Uterus (tissue), 4 donors: ENCODE data around the gene DIPK1A. TPM values are rescaled to one million over a fixed set of nuclear protein-coding genes. Genes with fewer than 3 reads are reported as not detected.

Source experiments
- DNase-seq, 2 donors: peaks; one replicate each; pipeline ENCODE4 v3.0.0-alpha.2; 2019 to 2020
- H3K27ac ChIP-seq, 2 donors: fragments of 200-600 bp; sonication (generic); 1 replicate in 1 of 2; 2 replicates in 1 of 2; pipeline ENCODE4 v1.5.1; 2016 to 2018
- H3K27me3 ChIP-seq, 2 donors: fragments of 200-600 bp; sonication (generic); one replicate each; pipeline ENCODE4 v1.5.1; 2018 to 2019; ENCODE audit warnings: control low read depth in 1 of 2
- H3K36me3 ChIP-seq, 2 donors: fragments of 200-600 bp; sonication (generic); one replicate each; pipeline ENCODE4 v1.5.1; 2019; ENCODE audit warnings: control low read depth in 1 of 2
- H3K4me1 ChIP-seq, 2 donors: fragments of 200-600 bp; sonication (generic); one replicate each; pipeline ENCODE4 v1.5.1; 2018 to 2019; ENCODE audit warnings: control low read depth in 1 of 2
- H3K4me3 ChIP-seq, 2 donors: fragments of 200-600 bp; sonication (generic); 1 replicate in 1 of 2; 2 replicates in 1 of 2; pipeline ENCODE4 v1.5.1; 2018 to 2019; ENCODE audit warnings: mild to moderate bottlenecking in 1 of 2
- H3K9me3 ChIP-seq, 2 donors: fragments of 200-600 bp; sonication (generic); one replicate each; pipeline ENCODE4 v1.5.1; 2019; ENCODE audit warnings: control low read depth in 1 of 2
- POLR2A ChIP-seq, 2 donors: fragments of 450-650 bp; IDR thresholded peaks; one replicate each; pipeline ENCODE4 v1.6.1; 2016; ENCODE audit warnings: antibody characterized with exemption in 2 of 2, mild to moderate bottlenecking in 1 of 2, moderate library complexity in 1 of 2
- intact Hi-C: fragments of 100-400 bp; cut with DNase I; formaldehyde crosslinking; loops from one replicate; pipeline ENCODE4 v1.15.1; 2023; ENCODE audit warnings: low total_unique reads
- total RNA-seq, 4 donors: library from RNA; depleted of rRNA in 3 of 4; stranded (reverse); fragments of >200 nt in 3 of 4; gene quantifications; one replicate each; pipeline versions ENCODE4 v1.1.0 to v1.2.4, GENCODE V29; 2014 to 2023
- TF ChIP-seq, protein P1 (sequence below), 4 experiments: fragments of 200-600 bp in 2 of 4; fragments of 450-650 bp in 2 of 4; sonication (generic) in 2 of 4; IDR thresholded peaks; one replicate each; pipeline ENCODE4 v1.5.1; 2016 to 2019; ENCODE audit warnings: antibody characterized with exemption in 4 of 4, mild to moderate bottlenecking in 2 of 4, moderate library complexity in 1 of 4
- donor health status: DM: yes; HTN: yes; CAD: no.

Gene DIPK1A
- total RNA-seq, 4 donors from 2014 or later, result 15.5 to 28.4 (median 20.8) TPM

DNA sequence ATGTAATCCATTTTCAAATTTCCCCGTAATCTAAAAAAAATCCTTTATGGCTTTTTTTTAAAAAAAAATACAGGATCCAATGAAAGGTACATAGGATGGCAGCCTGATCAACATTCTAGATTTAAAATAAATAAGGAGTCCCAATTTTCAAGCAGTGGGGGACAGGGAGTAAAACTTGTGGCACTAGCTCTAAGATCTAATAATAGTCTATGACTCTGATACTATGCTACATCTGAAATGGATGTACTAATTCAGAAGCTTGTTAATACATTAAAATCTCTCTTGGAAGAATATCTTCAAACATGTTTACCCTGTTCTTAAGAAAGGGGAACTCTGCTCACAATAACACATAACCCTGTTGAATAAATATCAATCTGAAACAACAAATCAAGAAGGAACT lies 8.5 kb downstream of the DIPK1A start:
- Histone ChIP-seq H3K27ac (no peak overlapping the region), H3K4me1 (no peaks in the 10 kb centered on the region), H3K27me3 (no peaks in the 10 kb centered on the region), H3K9me3 (no peaks in the 10 kb centered on the region), H3K36me3 (no peaks in the 10 kb centered on the region), H3K4me3 (no peak overlapping the region)
- no peak for TF ChIP-seq POLR2A (IDR thresholded peaks at IDR 0.05)
- TF ChIP-seq, protein P1, sequence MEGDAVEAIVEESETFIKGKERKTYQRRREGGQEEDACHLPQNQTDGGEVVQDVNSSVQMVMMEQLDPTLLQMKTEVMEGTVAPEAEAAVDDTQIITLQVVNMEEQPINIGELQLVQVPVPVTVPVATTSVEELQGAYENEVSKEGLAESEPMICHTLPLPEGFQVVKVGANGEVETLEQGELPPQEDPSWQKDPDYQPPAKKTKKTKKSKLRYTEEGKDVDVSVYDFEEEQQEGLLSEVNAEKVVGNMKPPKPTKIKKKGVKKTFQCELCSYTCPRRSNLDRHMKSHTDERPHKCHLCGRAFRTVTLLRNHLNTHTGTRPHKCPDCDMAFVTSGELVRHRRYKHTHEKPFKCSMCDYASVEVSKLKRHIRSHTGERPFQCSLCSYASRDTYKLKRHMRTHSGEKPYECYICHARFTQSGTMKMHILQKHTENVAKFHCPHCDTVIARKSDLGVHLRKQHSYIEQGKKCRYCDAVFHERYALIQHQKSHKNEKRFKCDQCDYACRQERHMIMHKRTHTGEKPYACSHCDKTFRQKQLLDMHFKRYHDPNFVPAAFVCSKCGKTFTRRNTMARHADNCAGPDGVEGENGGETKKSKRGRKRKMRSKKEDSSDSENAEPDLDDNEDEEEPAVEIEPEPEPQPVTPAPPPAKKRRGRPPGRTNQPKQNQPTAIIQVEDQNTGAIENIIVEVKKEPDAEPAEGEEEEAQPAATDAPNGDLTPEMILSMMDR (IDR thresholded peaks at IDR 0.05), result no peak
- DNase-seq, result no peak
- intact Hi-C loops, result no loop called here

DNA sequence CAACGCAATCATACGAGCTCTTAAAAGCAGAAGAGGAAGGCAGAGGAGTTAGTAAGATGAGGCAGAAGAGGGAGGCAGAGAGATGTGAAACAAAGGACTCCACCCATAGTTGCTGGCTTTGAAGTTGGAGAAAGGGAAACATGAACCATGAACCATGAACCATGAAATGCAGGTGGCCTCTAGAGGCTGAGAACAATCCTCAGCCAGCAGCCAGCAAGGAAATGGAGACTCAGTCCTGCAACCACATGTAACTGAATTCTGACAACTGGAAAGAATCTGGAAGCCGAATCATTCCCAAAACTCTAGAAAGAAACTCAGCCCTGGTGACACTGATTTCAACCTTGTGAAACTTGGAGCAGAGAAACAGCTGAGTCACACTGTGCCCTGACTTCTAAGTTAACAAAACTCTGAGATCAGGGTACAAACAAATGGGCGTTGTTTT lies 10.1 kb downstream of the DIPK1A start:
- no peaks in the 10 kb centered on the region for H3K4me1 ChIP-seq
- DNase-seq, result no peak
- no peak for TF ChIP-seq POLR2A (IDR thresholded peaks at IDR 0.05)
- TF ChIP-seq, protein P1 (IDR thresholded peaks at IDR 0.05), result no peak
- H3K27ac ChIP-seq, result peak overlapping the region; percentile 19 to 37
- no peak overlapping the region for H3K4me3 ChIP-seq
- H3K27me3 ChIP-seq, result no peaks in the 10 kb centered on the region
- H3K9me3 ChIP-seq, result no peaks in the 10 kb centered on the region
- intact Hi-C loops, result no loop called here
- no peaks in the 10 kb centered on the region for H3K36me3 ChIP-seq

DNA sequence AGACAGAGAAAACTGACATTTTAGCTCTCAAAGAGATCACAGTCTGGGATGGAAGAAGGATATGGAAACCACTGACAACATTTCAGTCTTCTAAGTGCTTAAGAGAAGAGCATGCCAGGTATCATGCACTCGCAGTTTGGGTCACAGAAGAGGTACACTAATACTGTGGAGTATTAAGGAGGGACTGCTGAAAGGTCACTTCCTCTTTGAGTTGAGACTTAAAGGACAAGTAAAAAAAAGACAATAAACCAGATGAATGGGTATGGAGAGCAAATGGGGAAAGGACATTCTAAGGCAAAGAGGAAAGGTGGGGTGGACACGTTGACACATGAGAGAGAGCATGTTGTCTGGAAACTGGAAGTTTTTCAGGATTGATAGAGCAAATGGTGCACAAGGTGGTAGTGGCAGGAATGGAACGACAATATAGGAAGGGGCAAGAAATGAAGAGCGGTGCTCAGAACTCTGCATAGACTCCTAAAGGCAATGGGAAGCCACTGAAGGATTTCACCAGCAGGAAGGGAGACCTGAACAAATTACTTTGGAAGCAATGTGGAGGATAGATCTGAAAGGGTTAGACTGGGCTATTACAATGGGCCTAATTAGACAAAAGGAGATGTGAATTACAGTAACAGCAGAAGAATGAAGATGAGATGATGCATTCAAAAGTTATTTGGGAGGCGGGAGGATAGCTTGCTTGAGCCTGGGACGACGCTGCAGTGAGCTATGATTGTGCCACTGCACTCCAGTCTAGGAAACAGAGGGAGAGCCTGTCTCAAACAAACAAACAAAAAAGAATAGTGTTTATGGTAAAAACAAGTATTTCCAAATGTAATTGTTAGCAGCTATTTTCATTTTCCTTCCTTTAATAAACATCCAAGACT lies 11.1 kb downstream of the DIPK1A start:
- Histone ChIP-seq H3K4me3 (no peak overlapping the region), H3K27me3 (no peaks in the 10 kb centered on the region), H3K4me1 (peaks cover 0 to 2% of the 10 kb centered on the region in 2 donors), H3K27ac (peak overlapping the region; percentile 19 to 37), H3K9me3 (no peaks in the 10 kb centered on the region), H3K36me3 (no peaks in the 10 kb centered on the region)
- no peak for DNase-seq
- intact Hi-C loops, result no loop called here
- TF ChIP-seq, protein P1 (IDR thresholded peaks at IDR 0.05), result no peak
- no peak for TF ChIP-seq POLR2A (IDR thresholded peaks at IDR 0.05)

DNA sequence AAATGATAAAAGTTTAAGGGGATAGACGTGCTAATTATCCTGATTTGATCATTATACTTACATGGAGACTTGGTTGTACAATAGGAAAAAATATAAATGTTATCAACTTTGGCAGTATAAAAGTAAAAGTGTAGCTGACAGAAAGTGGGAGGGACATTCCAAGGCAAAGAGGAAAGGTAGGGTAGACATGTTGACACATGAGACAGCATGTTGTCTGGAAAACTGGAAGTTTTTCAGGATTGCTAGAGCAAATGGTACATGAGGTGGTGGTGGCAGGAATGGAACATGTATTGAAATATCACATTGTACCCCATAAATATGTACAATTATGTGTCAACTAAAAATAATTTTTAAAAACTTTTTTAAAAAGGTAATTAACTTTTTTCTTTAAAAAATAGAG lies 13.2 kb downstream of the DIPK1A start:
- intact Hi-C loops, result no loop called here
- no peaks in the 10 kb centered on the region for H3K9me3 ChIP-seq
- H3K27ac ChIP-seq, result no peak overlapping the region
- no peak overlapping the region for H3K4me3 ChIP-seq
- H3K4me1 ChIP-seq, result peaks cover 0 to 4% of the 10 kb centered on the region in 2 donors
- no peaks in the 10 kb centered on the region for H3K36me3 ChIP-seq
- H3K27me3 ChIP-seq, result no peaks in the 10 kb centered on the region
- TF ChIP-seq, protein P1 (IDR thresholded peaks at IDR 0.05), result no peak
- DNase-seq, result no peak

DNA sequence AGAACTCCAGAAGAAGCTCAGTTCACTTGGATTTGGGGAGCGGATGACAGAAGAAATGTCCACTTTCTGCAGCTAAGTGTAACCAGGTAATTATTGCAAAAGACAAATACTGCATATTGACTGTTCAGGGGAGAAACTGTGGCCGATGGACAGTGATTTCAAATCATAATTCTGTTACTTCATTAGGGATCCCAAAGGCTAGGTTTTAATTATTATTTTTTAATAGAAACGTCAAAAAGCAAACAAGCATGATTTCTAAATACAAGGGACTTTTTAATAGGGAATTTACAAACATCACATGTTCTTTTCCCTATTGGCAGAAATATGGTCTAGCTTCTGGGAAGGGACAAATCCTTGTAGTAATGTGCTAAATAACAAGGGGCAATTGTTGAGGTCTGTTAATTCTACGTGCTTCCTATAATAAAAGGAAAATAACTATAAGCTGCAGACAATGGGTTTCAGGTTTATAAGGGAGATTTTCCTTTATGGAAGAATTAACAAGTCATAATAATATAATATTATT lies 15.5 kb downstream of the DIPK1A start:
- no peak for DNase-seq
- Histone ChIP-seq H3K36me3 (no peaks in the 10 kb centered on the region), H3K4me3 (no peak overlapping the region), H3K27me3 (no peaks in the 10 kb centered on the region), H3K4me1 (peaks cover 0 to 4% of the 10 kb centered on the region in 2 donors), H3K9me3 (no peaks in the 10 kb centered on the region), H3K27ac (peak overlapping the region in 1 of 2 donors; percentile 39)
- intact Hi-C loops, result no loop called here
- TF ChIP-seq, protein P1 (IDR thresholded peaks at IDR 0.05), result no peak
- TF ChIP-seq POLR2A (IDR thresholded peaks at IDR 0.05), result no peak
